DOHH2 (cell line): ENCODE measurements around the gene CACNA2D1.

Source experiments
- H3F3A ChIP-seq: fragments of 200-600 bp; sonication (generic), shearing (Covaris generic); 2 replicates; pipeline ENCODE4 v1.6.0; 2016; ENCODE audit warnings: antibody characterized with exemption, mild to moderate bottlenecking; ENCODE audit not compliant: control insufficient read depth, insufficient read depth
- H3K27ac ChIP-seq: fragments of 200-600 bp; sonication (generic); 2 replicates; pipeline ENCODE4 v1.5.1; 2014; ENCODE audit warnings: low read depth, mild to moderate bottlenecking, low read length, moderate library complexity
- H3K27me3 ChIP-seq: fragments of 200-600 bp; sonication (generic); 2 replicates; pipeline ENCODE4 v1.6.1; 2014; ENCODE audit warnings: mild to moderate bottlenecking, low read length, mixed read lengths; ENCODE audit not compliant: control insufficient read depth
- H3K36me3 ChIP-seq: fragments of 200-600 bp; sonication (generic); 2 replicates; pipeline ENCODE4 v1.6.1; 2014; ENCODE audit warnings: mild to moderate bottlenecking, low read length, moderate library complexity, mixed read lengths; ENCODE audit not compliant: control insufficient read depth
- H3K4me1 ChIP-seq: fragments of 200-600 bp; sonication (generic); 2 replicates; pipeline ENCODE4 v1.6.1; 2014; ENCODE audit warnings: mild to moderate bottlenecking, low read length, mixed read lengths; ENCODE audit not compliant: control insufficient read depth
- H3K4me2 ChIP-seq: fragments of 200-600 bp; sonication (generic); 2 replicates; pipeline ENCODE4 v1.6.0; 2014; ENCODE audit warnings: mild to moderate bottlenecking, low read length, moderate library complexity
- H3K4me3 ChIP-seq: fragments of 200-600 bp; sonication (generic); 2 replicates; pipeline ENCODE4 v1.5.1; 2014; ENCODE audit warnings: mild to moderate bottlenecking, low read length, mixed read lengths
- H3K79me2 ChIP-seq: fragments of 200-600 bp; sonication (generic); 2 replicates; pipeline ENCODE4 v1.6.1; 2014; ENCODE audit warnings: mild to moderate bottlenecking, low read length, mixed read lengths; ENCODE audit not compliant: control insufficient read depth
- H3K9me2 ChIP-seq: fragments of 200-600 bp; sonication (generic); replicated peaks from 2 replicates; pipeline ENCODE4 v1.6.1; 2014; ENCODE audit warnings: mild to moderate bottlenecking, low read length, mixed read lengths; ENCODE audit not compliant: control insufficient read depth
- H3K9me3 ChIP-seq: fragments of 200-600 bp; sonication (generic); 2 replicates; pipeline ENCODE4 v1.6.1; 2014; ENCODE audit warnings: antibody characterized with exemption, low read length, mixed read lengths; ENCODE audit not compliant: control insufficient read depth, insufficient read depth
- H4K20me1 ChIP-seq: fragments of 200-600 bp; sonication (generic); 2 replicates; pipeline ENCODE4 v1.6.0; 2014; ENCODE audit warnings: low read depth, mild to moderate bottlenecking, antibody characterized with exemption, low read length, moderate library complexity; ENCODE audit not compliant: control insufficient read depth, insufficient read depth
- CTCF ChIP-seq: fragments of 200-600 bp; sonication (generic); IDR thresholded peaks from one replicate; pipeline ENCODE4 v1.5.1; 2014; ENCODE audit warnings: antibody characterized with exemption, mild to moderate bottlenecking, low read depth, low read length; ENCODE audit not compliant: poor library complexity, severe bottlenecking
- EZH2phosphoT487 ChIP-seq: fragments of 200-600 bp; sonication (generic); IDR thresholded peaks from 2 replicates; pipeline ENCODE4 v1.6.1; 2017; ENCODE audit warnings: borderline replicate concordance, mild to moderate bottlenecking, antibody characterized with exemption, low read length, moderate library complexity, mixed read lengths

Gene CACNA2D1

GRCh38 chr7:82202107-82202506 is 241.5 kb downstream of the CACNA2D1 start:
- no peaks in the 10 kb centered on the region for H3K36me3 ChIP-seq
- H3F3A ChIP-seq, result no peaks in the 10 kb centered on the region
- no peaks in the 10 kb centered on the region for H3K9me2 ChIP-seq
- H3K79me2 ChIP-seq, result no peaks in the 10 kb centered on the region
- no peaks in the 10 kb centered on the region for H3K27me3 ChIP-seq
- H3K4me2 ChIP-seq, result no peak overlapping the region
- no peaks in the 10 kb centered on the region for H3K4me1 ChIP-seq
- H3K27ac ChIP-seq, result no peak overlapping the region
- no peaks in the 10 kb centered on the region for H3K9me3 ChIP-seq
- no peak overlapping the region for H3K4me3 ChIP-seq
- TF ChIP-seq EZH2phosphoT487, result no peak
- TF ChIP-seq CTCF, result no peak
- no peaks in the 10 kb centered on the region for H4K20me1 ChIP-seq

- H3K4me2 ChIP-seq, result no peak overlapping the region
- H3K27ac ChIP-seq, result no peak overlapping the region
- no peaks in the 10 kb centered on the region for H3K9me2 ChIP-seq
- no peaks in the 10 kb centered on the region for H3K27me3 ChIP-seq
- no peaks in the 10 kb centered on the region for H4K20me1 ChIP-seq
- H3K36me3 ChIP-seq, result no peaks in the 10 kb centered on the region
- H3K4me1 ChIP-seq, result no peaks in the 10 kb centered on the region
- no peak overlapping the region for H3K4me3 ChIP-seq
- H3K79me2 ChIP-seq, result no peaks in the 10 kb centered on the region
- TF ChIP-seq EZH2phosphoT487, result no peak
- no peak for TF ChIP-seq CTCF
- no peaks in the 10 kb centered on the region for H3K9me3 ChIP-seq
- H3F3A ChIP-seq, result no peaks in the 10 kb centered on the region
Observed at GRCh38 chr7:82200601-82201000, 243.0 kb downstream of the CACNA2D1 start.

- H3K4me2 ChIP-seq, result no peak overlapping the region
- no peaks in the 10 kb centered on the region for H3K9me3 ChIP-seq
- H3K4me1 ChIP-seq, result no peaks in the 10 kb centered on the region
- no peak overlapping the region for H3K4me3 ChIP-seq
- no peaks in the 10 kb centered on the region for H4K20me1 ChIP-seq
- no peak overlapping the region for H3K27ac ChIP-seq
- no peaks in the 10 kb centered on the region for H3K27me3 ChIP-seq
- TF ChIP-seq CTCF (no peak), EZH2phosphoT487 (no peak)
- H3K9me2 ChIP-seq, result no peaks in the 10 kb centered on the region
- H3K79me2 ChIP-seq, result no peaks in the 10 kb centered on the region
- H3K36me3 ChIP-seq, result no peaks in the 10 kb centered on the region
- no peaks in the 10 kb centered on the region for H3F3A ChIP-seq
Observed at GRCh38 chr7:82194016-82194643, 249.4 kb downstream of the CACNA2D1 start.

- Histone ChIP-seq H4K20me1 (no peaks in the 10 kb centered on the region), H3K79me2 (no peaks in the 10 kb centered on the region), H3K27ac (no peak overlapping the region), H3K9me2 (no peaks in the 10 kb centered on the region), H3K36me3 (no peaks in the 10 kb centered on the region), H3K9me3 (no peaks in the 10 kb centered on the region), H3K4me1 (no peaks in the 10 kb centered on the region), H3F3A (no peaks in the 10 kb centered on the region), H3K4me3 (no peak overlapping the region), H3K27me3 (no peaks in the 10 kb centered on the region), H3K4me2 (no peak overlapping the region)
- no peak for TF ChIP-seq CTCF
- TF ChIP-seq EZH2phosphoT487, result no peak
Observed at GRCh38 chr7:82188636-82189035, 254.9 kb downstream of the CACNA2D1 start.
